Tibial nerve (tissue), 4 donors: ENCODE data around the gene NUB1. TPM values are rescaled to one million over a fixed set of nuclear protein-coding genes. Genes with fewer than 3 reads are reported as not detected.

Experiments
- DNase-seq, 2 donors: peaks; one replicate each; pipeline ENCODE4 v3.0.0-alpha.2; 2019; ENCODE audit warnings: low spot score in 2 of 2
- H3K27ac ChIP-seq, 4 donors: fragments of 200-600 bp; sonication (generic) in 3 of 4; one replicate each; pipeline ENCODE4 v1.5.1; 2017 to 2019; ENCODE audit warnings: mild to moderate bottlenecking in 1 of 4
- H3K27me3 ChIP-seq, 2 donors: fragments of 200-600 bp; sonication (generic) in 1 of 2; one replicate each; pipeline versions ENCODE4 v1.5.1 to v1.6.0; 2017 to 2019
- H3K36me3 ChIP-seq, 3 donors: fragments of 200-600 bp; sonication (generic); one replicate each; pipeline ENCODE4 v1.5.1; 2018 to 2019
- H3K4me1 ChIP-seq, 4 donors: fragments of 200-600 bp; sonication (generic) in 3 of 4; one replicate each; pipeline ENCODE4 v1.5.1; 2017 to 2019
- H3K4me3 ChIP-seq, 4 donors: fragments of 200-600 bp; sonication (generic) in 3 of 4; one replicate each; pipeline ENCODE4 v1.5.1; 2017 to 2019; ENCODE audit warnings: mild to moderate bottlenecking in 1 of 4, moderate library complexity in 1 of 4
- H3K9me3 ChIP-seq, 4 donors: fragments of 200-600 bp; sonication (generic) in 3 of 4; one replicate each; pipeline ENCODE4 v1.5.1; 2017 to 2019
- EP300 ChIP-seq, 2 donors: sonication (generic); formaldehyde crosslinking; IDR thresholded peaks; one replicate each; pipeline ENCODE4 v1.6.1; 2017; ENCODE audit warnings: antibody characterized with exemption in 2 of 2, mild to moderate bottlenecking in 1 of 2
- POLR2A ChIP-seq, 2 donors: fragments of 450-650 bp; IDR thresholded peaks; one replicate each; pipeline ENCODE4 v1.6.1; 2017; ENCODE audit warnings: antibody characterized with exemption in 2 of 2, mild to moderate bottlenecking in 2 of 2, moderate library complexity in 2 of 2
- WGBS, 2 donors: methylation state at CpG; one replicate each; pipeline ENCODE4 v1.1.5; 2018; 5-methylcytosine and 5-hydroxymethylcytosine counted together
- total RNA-seq, 4 donors: library from RNA; depleted of rRNA; stranded (reverse); fragments of >200 nt; gene quantifications; one replicate each; pipeline ENCODE4 v1.1.0, GENCODE V29; 2016
- TF ChIP-seq, protein P1 (sequence below), 5 experiments: fragments of 200-600 bp in 3 of 5; fragments of 450-650 bp in 2 of 5; sonication (generic) in 3 of 5; IDR thresholded peaks; one replicate each; pipeline ENCODE4 v1.5.1; 2016 to 2019; ENCODE audit warnings: antibody characterized with exemption in 5 of 5, mild to moderate bottlenecking in 3 of 5, moderate library complexity in 2 of 5

NUB1 gene
- total RNA-seq, 4 donors from 2014 or later, result 40.8 to 66.3 (median 60.1) TPM

DNA sequence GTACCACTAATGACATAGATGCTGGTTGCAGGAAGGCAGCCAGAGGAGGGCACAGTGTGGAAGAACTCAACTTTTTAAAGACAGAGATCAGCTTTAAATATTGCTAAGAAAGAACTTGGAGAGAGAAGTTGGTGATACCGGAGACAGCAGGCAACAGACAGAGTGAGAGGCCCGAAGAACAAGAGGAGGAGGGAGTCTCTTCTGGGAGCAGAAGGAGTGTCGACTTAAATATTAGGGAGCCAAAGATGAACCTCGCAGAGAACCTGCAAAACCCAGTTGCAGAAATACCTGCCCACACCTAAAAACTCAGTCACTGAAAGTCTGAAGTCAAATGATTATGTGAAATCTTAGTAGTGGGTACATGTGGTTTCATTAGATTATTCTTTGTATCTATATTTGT is 71.6 kb downstream of the NUB1 start:
- peaks cover 0 to 28% of the 10 kb centered on the region in 2 donors for H3K27me3 ChIP-seq
- DNase-seq, result no peak
- H3K4me3 ChIP-seq, result no peak overlapping the region
- no peaks in the 10 kb centered on the region for H3K36me3 ChIP-seq
- H3K27ac ChIP-seq, result no peak overlapping the region
- H3K4me1 ChIP-seq, result peaks cover 0 to 38% (median 15%) of the 10 kb centered on the region in 4 donors
- no peaks in the 10 kb centered on the region for H3K9me3 ChIP-seq
- TF ChIP-seq POLR2A (IDR thresholded peaks at IDR 0.05) (no peak), EP300 (IDR thresholded peaks at IDR 0.05) (no peak)
- TF ChIP-seq, protein P1, sequence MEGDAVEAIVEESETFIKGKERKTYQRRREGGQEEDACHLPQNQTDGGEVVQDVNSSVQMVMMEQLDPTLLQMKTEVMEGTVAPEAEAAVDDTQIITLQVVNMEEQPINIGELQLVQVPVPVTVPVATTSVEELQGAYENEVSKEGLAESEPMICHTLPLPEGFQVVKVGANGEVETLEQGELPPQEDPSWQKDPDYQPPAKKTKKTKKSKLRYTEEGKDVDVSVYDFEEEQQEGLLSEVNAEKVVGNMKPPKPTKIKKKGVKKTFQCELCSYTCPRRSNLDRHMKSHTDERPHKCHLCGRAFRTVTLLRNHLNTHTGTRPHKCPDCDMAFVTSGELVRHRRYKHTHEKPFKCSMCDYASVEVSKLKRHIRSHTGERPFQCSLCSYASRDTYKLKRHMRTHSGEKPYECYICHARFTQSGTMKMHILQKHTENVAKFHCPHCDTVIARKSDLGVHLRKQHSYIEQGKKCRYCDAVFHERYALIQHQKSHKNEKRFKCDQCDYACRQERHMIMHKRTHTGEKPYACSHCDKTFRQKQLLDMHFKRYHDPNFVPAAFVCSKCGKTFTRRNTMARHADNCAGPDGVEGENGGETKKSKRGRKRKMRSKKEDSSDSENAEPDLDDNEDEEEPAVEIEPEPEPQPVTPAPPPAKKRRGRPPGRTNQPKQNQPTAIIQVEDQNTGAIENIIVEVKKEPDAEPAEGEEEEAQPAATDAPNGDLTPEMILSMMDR (IDR thresholded peaks at IDR 0.05), result no peak
- WGBS, 2 donors, result 89 to 92% methylated on average over 4 of the region's 4 CpGs

DNA sequence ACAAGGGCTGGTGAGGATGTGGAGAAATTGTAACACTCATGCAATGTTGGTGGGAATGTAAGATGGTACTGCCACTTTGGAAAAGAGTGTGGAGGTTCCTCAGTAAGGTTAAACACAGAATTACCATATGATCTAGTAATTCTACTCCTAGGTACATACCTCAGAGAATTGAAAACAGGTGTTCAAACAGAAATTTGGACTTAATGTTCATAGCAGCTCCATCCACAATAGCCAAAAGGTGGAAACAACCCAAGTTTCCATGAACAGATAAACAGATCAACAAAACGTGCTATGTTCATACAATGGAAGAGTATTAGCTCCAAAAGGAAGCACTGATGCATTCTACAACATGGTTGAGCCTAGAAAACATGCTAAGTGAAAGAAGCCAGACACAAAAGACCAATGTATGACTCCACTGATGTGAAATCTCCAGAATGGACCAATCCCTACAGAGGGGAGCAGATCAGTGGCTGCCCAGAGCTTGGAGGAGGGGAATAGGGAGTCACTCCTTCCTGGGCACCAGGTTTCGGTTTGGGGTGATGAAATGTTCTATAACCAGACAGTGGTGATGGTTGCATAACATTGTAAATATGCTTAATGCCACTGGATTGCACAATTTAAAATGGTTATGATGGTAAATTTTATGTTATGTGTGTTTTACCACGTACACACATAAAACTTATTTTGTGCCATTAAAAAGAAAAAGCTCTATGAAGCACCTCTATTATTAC is 73.9 kb downstream of the NUB1 start:
- H3K27me3 ChIP-seq, result peaks cover 0 to 8% of the 10 kb centered on the region in 2 donors
- 64 to 80% methylated on average over 3 of the region's 3 CpGs for WGBS, 2 donors
- no peak for TF ChIP-seq POLR2A (IDR thresholded peaks at IDR 0.05)
- TF ChIP-seq EP300 (IDR thresholded peaks at IDR 0.05), result no peak
- no peaks in the 10 kb centered on the region for H3K36me3 ChIP-seq
- peaks cover 0 to 17% (median 2%) of the 10 kb centered on the region in 4 donors for H3K4me1 ChIP-seq
- no peak for DNase-seq
- H3K27ac ChIP-seq, result peak overlapping the region in 1 of 4 donors; percentile 73
- H3K9me3 ChIP-seq, result peaks cover 0 to 18% (median 2%) of the 10 kb centered on the region in 4 donors
- no peak overlapping the region for H3K4me3 ChIP-seq

DNA sequence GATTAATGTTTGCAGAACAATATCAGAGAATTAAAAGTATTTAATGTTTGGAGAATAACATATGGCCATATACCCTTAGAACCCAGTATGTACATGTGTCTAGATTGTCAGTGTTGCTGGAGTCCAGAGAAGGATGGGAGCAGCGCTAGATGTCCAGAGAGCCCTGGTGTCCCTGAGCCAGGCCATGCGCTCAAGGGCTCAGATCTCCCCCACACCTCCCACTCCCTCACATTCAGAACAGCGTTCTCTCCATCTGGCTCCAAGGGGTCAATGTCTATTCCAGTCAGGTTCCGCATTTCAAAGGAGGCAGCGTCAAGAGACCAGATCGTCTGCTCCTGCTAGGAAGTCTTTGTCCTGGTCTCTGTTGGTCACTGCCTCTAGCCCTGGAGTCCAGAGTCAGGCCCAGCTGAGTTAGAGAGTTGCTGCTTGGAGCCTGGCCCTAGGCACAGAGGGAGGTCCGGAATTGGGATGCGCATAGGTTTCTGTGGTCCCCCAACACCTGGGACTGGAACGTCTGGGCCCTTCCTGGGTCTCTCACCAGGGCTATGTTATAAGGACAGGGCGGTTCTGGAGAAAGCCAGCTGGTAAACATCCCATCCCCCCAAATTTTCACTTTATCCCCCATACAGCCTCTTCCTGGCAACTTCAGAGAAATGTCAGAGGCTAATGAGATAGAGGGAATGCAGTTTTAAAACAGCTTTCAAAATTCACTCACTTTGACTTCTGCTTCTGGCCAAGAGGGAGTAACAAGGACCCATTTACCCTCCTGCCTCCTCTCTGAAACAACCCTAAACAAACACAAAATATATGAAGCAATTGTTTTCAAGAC is 74.7 kb downstream of the NUB1 start:
- 61 to 74% methylated on average over 10 of the region's 10 CpGs for WGBS, 2 donors
- peaks cover 0 to 17% (median 2%) of the 10 kb centered on the region in 4 donors for H3K4me1 ChIP-seq
- H3K27me3 ChIP-seq, result peaks cover 0 to under 1% of the 10 kb centered on the region in 2 donors
- DNase-seq, result no peak
- no peak overlapping the region for H3K4me3 ChIP-seq
- H3K27ac ChIP-seq, result peak overlapping the region in 2 of 4 donors; percentile 73 to 77
- H3K36me3 ChIP-seq, result no peaks in the 10 kb centered on the region
- peaks cover 0 to 19% (median 2%) of the 10 kb centered on the region in 4 donors for H3K9me3 ChIP-seq
- TF ChIP-seq EP300 (IDR thresholded peaks at IDR 0.05) (no peak), POLR2A (IDR thresholded peaks at IDR 0.05) (no peak)
- TF ChIP-seq, protein P1 (IDR thresholded peaks at IDR 0.05), result no peak

DNA sequence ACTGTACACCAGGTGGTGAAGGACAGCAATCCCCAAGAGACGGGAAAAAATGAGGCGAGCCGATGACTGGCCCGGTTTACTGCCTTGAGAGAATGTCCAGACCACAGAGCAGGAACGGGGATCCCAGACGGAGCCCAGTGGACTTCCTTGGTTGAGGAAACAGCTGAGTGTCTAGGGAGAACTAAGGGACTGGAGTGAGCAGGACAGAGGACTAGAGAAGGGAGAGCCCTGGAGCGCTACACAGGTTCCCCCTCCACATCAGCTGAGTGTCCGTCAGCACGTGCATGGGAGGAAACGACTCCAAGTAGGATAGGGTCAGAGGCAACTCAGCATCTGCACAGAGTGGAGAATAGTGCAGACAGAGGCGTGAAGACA is 75.3 kb downstream of the NUB1 start:
- Histone ChIP-seq H3K36me3 (no peaks in the 10 kb centered on the region), H3K4me1 (peaks cover 0 to 17% (median 2%) of the 10 kb centered on the region in 4 donors), H3K27me3 (no peaks in the 10 kb centered on the region), H3K4me3 (no peak overlapping the region), H3K9me3 (peaks cover 0 to 25% (median 2%) of the 10 kb centered on the region in 4 donors), H3K27ac (peak overlapping the region in 2 of 4 donors; percentile 73 to 77)
- 42 to 43% methylated on average over 11 of the region's 11 CpGs for WGBS, 2 donors
- TF ChIP-seq, protein P1 (IDR thresholded peaks at IDR 0.05), result no peak
- no peak for TF ChIP-seq POLR2A (IDR thresholded peaks at IDR 0.05)
- TF ChIP-seq EP300 (IDR thresholded peaks at IDR 0.05), result peak in 1 of 2 donors; percentile 34
- DNase-seq, result no peak

DNA sequence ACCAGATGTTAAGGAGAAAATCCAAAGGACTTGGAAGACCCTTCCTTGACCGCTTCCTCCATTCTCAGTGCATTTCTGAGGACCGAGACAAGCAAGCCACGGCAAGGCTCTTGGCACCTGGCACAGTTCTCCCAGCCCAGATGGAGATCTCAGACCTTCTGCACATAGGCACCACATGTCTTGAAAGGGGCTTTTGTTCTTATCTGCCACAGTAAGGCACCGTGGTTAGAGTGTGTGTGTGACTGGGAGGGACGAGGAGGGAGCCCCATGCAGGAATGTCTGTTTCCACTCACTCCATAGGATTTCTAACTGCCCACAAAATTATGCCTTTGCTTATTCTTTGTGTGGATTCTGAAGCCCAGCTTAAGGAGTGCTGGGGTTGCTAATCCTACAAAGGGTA is 78.5 kb downstream of the NUB1 start:
- no peak overlapping the region for H3K4me3 ChIP-seq
- 48 to 49% methylated on average over 5 of the region's 5 CpGs for WGBS, 2 donors
- H3K9me3 ChIP-seq, result peaks cover 0 to 30% (median 2%) of the 10 kb centered on the region in 4 donors
- H3K27ac ChIP-seq, result peak overlapping the region in 2 of 4 donors; percentile 52 to 56
- no peaks in the 10 kb centered on the region for H3K36me3 ChIP-seq
- TF ChIP-seq EP300 (IDR thresholded peaks at IDR 0.05) (no peak), POLR2A (IDR thresholded peaks at IDR 0.05) (no peak)
- TF ChIP-seq, protein P1 (IDR thresholded peaks at IDR 0.05), result no peak
- no peaks in the 10 kb centered on the region for H3K27me3 ChIP-seq
- DNase-seq, result no peak
- peaks cover 0 to 17% (median 3%) of the 10 kb centered on the region in 4 donors for H3K4me1 ChIP-seq
